ENCODE measurements around the gene CASP6. TPM values are rescaled to one million over a fixed set of nuclear protein-coding genes. Genes with fewer than 3 reads are reported as not detected.
"Not testable (repeated sequence)": the region's sequence is repeated elsewhere in the genome, so short reads cannot be mapped to it uniquely, and the experiment has no call there.

Gene CASP6
- total RNA-seq, 1 experiment from 2014 or later = 34.1 TPM

GRCh38 chr4:109678925-109679324, 24.3 kb downstream of the CASP6 start:
- in situ Hi-C loops (cut with HindIII; ENCODE audit: low pct_unique_long_range_greater_than_20kb, low sequenced_read_pairs); DNase-seq (ENCODE audit: low read depth): not testable (repeated sequence)

DNA sequence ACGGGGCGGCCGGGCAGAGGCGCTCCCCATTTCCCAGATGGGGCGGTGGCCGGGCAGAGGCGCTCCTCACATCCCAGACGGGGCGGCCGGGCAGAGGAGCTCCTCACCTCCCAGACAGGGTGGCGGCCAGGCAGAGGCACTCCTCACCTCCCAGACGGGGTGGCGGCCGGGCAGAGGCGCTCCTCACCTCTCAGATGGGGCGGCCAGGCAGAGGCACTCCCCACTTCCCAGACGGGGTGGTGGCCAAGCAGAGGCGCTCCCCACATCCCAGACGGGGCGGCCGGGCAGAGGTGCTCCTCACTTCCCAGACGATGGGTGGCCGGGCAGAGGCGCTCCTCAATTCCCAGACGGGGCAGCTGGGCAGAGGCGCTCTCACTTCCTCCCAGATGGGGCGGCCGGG, 24.8 kb downstream of the CASP6 start:
- in situ Hi-C loops (cut with HindIII; ENCODE audit: low pct_unique_long_range_greater_than_20kb, low sequenced_read_pairs); DNase-seq (ENCODE audit: low read depth): not testable (repeated sequence)

GRCh38 chr4:109676886-109677285, 26.4 kb downstream of the CASP6 start:
- in situ Hi-C loops (cut with HindIII; ENCODE audit: low pct_unique_long_range_greater_than_20kb, low sequenced_read_pairs) = no loop called here
- DNase-seq (ENCODE audit: low read depth) = no peak

DNA sequence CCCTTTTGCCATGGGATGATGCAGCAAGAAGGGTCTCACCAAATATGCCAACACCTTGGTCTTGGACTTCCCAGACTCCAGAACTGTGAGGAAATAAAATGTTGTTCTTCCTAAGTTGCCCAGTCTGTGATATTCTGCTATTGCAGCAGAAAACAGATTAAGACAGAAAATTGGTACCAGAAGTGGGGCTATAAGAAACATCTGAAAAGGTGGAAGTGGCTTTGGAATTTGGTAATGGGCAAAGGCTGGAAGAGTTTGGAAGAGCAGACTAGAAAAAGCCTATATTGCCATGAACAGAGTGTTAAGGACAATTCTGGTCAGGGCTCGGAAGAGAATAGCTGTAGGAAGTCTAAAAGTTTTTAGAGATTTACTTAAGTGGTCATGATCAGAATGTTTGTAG, 27.4 kb downstream of the CASP6 start:
- in situ Hi-C loops (cut with HindIII; ENCODE audit: low pct_unique_long_range_greater_than_20kb, low sequenced_read_pairs) = no loop called here
- no peak for DNase-seq (ENCODE audit: low read depth)

DNA sequence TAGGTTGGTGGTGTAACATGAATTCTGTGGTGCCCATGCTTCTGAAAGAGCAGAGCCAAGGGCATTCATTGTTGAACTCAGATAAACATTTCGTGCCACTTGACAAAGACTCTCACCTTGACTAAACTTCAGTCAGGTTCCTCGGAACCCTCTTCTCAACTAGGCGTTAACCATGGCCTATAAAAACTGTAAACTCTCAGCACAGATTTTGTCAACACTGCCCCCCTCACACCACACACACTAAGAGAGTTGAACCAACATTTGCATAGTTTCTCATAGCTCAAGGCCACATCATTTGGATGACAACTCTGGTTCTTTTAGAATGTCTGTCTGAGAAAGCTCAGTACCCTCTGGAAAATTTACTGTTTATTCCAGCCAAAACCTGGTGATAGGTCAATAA, 28.1 kb downstream of the CASP6 start:
- in situ Hi-C loops (cut with HindIII; ENCODE audit: low pct_unique_long_range_greater_than_20kb, low sequenced_read_pairs) = no loop called here
- no peak for DNase-seq (ENCODE audit: low read depth)

DNA sequence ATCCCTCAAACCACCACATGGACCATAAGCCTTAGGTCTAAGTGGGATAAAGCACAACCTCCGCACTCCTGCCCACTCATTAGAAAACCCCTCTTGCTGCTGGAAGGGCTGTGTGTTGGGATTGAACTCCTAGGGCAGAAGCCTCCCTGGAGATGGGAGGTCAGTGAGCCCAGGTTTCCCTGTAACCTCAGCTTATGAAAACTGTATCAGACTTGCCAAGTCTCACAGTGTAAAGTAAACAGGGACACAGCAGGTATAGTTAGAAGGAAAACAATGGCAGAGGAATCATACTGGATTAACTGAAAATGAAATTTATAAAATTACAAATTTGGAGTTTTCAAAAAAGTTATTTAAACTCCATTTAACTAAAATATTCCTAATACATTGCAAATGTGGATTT, 29.9 kb downstream of the CASP6 start:
- in situ Hi-C loops (cut with HindIII; ENCODE audit: low pct_unique_long_range_greater_than_20kb, low sequenced_read_pairs) = no loop called here

GRCh38 chr4:109672169-109672930, 30.9 kb downstream of the CASP6 start:
- in situ Hi-C loops (cut with HindIII; ENCODE audit: low pct_unique_long_range_greater_than_20kb, low sequenced_read_pairs) = no loop called here
- no peak for DNase-seq (ENCODE audit: low read depth)

More for the DNA sequence above, 29.9 kb downstream of the CASP6 start:
- DNase-seq (ENCODE audit: low read depth) = no peak

DNA sequence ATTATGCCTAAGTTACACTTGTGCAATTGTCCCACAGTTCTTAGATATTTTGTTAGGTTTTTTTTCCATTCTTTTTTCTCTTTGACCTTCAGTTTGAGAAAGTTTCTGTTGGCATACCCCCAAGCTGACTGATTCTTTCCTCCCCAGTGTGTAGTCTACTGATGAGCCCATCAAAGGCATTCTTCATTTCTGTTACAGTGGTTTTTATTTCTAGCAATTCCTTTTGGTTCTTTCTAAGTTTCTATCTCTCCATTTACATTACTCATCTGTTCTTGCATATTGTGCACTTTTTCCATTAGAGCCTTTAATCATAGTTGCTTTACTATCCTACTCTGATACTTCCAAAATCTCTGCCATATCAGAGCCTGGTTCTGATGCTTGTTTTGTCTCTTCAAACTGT, 31.9 kb downstream of the CASP6 start:
- in situ Hi-C loops (cut with HindIII; ENCODE audit: low pct_unique_long_range_greater_than_20kb, low sequenced_read_pairs) = no loop called here
- no peak for DNase-seq (ENCODE audit: low read depth)

DNA sequence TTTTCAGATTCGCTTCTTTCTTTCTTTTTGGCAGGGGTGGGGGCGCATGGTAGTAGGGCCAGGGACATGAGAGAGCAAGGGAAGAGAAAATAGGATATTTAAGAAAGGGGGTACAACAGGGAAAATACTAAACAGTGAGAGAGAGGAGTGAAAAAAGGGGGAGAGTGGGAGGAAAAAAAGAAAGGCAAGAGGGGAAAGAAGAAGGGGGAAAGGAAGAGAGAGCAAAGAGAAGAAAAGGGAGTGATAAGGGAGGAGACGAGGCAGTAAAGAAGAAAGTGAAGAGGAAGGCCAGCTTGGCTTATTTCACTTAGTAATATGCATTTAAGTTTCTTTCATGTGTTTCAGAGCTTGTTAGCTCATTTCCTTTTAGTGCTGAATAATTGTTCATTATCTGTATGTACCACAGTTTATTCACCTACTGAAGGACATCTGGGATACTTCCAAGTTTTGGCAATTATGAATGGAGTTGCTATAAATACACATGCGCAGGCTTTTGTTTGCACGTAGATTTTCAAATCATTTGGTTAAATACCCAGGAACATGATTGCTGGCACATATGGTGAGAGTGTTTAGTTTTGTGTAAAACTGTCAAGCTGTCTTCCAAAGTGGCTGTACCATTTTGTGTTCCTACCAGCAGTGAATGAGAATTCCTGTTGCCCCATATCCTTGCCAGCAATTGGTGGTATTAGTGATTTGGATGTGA, 37.3 kb downstream of the CASP6 start:
- in situ Hi-C loops (cut with HindIII; ENCODE audit: low pct_unique_long_range_greater_than_20kb, low sequenced_read_pairs) = no loop called here
- DNase-seq (ENCODE audit: low read depth) = no peak

DNA sequence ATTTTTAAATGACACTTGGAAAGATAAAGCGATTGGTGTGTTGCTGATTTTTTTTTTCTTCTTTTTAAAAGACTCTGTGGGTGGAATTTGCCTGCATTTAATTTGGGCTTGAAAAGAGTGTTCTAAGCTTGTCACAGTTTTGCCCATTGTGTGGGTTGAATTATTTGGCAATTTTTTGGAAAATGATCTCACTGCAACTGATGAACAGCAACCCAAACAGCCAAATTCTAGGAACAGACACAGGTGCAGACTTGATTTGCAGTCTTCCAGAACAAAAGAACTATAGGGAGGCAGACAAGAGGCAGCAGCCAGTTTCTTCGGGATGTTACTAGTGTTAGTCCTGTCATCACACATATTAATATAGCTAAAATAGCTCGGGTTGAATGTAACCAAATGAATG, 40.5 kb downstream of the CASP6 start:
- no peak for DNase-seq (ENCODE audit: low read depth)
- in situ Hi-C loops (cut with HindIII; ENCODE audit: low pct_unique_long_range_greater_than_20kb, low sequenced_read_pairs) = no loop called here

- in situ Hi-C loops (cut with HindIII; ENCODE audit: low pct_unique_long_range_greater_than_20kb, low sequenced_read_pairs) = no loop called here
- DNase-seq (ENCODE audit: low read depth) = no peak
Observed at GRCh38 chr4:109662116-109662515, 41.1 kb downstream of the CASP6 start.

GRCh38 chr4:109658871-109659410, 44.3 kb downstream of the CASP6 start:
- no peak for DNase-seq (ENCODE audit: low read depth)
- in situ Hi-C loops (cut with HindIII; ENCODE audit: low pct_unique_long_range_greater_than_20kb, low sequenced_read_pairs) = no loop called here

- in situ Hi-C loops (cut with HindIII; ENCODE audit: low pct_unique_long_range_greater_than_20kb, low sequenced_read_pairs) = no loop called here
Observed at GRCh38 chr4:109657854-109658418, 45.3 kb downstream of the CASP6 start.

GRCh38 chr4:109655396-109655795, 47.8 kb downstream of the CASP6 start:
- DNase-seq (ENCODE audit: low read depth) = no peak
- in situ Hi-C loops (cut with HindIII; ENCODE audit: low pct_unique_long_range_greater_than_20kb, low sequenced_read_pairs) = no loop called here

More at GRCh38 chr4:109657854-109658418, 45.3 kb downstream of the CASP6 start:
- no peak for DNase-seq (ENCODE audit: low read depth)

DNA sequence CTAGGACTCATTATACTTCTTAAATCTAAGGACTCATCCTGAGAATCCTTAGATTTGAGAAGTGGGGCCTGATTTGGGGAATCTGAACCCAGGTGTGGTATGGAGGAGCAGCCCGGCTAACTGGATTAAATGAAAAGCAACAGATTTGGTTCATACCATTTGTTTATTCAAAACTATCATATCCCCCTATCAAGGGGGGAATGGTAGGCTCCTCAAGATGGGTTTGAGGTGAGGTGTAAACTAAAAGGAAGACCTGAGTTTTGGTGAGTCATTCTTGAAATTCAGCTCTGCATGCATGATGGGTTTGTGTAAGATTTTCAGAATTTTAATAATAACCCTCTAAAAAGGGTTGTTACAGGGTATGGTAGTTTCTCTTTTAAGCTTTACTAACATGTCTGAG, 53.4 kb downstream of the CASP6 start:
- in situ Hi-C loops (cut with HindIII; ENCODE audit: low pct_unique_long_range_greater_than_20kb, low sequenced_read_pairs) = no loop called here
- DNase-seq (ENCODE audit: low read depth) = no peak

DNA sequence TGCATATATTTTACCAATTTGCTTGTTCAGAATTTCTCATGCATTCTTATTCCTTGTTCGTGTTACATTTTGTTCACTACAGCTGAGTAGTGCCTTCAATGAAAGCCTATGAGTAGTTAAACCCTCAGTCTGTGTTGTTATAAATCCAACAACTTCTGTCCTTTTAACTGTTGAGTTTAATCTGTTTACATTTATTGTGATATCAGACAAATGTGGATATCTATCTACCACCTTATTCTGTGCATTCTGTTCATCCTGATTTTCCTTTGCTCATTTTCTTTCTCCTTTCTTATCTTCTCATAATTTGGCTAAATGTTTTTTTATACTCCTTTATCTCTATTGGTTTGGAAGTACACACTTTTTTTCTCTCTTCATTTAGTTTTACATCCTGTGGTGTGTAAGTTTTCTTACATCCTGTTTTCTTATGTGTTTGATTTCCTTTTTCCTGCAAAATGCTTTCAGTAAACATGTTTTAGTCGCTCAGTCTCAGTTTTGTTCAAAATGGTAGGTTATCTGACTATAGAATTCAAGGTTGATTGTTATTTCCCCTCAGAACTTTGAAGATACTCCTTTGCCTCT, 54.2 kb downstream of the CASP6 start:
- DNase-seq (ENCODE audit: low read depth) = no peak
- in situ Hi-C loops (cut with HindIII; ENCODE audit: low pct_unique_long_range_greater_than_20kb, low sequenced_read_pairs) = no loop called here

DNA sequence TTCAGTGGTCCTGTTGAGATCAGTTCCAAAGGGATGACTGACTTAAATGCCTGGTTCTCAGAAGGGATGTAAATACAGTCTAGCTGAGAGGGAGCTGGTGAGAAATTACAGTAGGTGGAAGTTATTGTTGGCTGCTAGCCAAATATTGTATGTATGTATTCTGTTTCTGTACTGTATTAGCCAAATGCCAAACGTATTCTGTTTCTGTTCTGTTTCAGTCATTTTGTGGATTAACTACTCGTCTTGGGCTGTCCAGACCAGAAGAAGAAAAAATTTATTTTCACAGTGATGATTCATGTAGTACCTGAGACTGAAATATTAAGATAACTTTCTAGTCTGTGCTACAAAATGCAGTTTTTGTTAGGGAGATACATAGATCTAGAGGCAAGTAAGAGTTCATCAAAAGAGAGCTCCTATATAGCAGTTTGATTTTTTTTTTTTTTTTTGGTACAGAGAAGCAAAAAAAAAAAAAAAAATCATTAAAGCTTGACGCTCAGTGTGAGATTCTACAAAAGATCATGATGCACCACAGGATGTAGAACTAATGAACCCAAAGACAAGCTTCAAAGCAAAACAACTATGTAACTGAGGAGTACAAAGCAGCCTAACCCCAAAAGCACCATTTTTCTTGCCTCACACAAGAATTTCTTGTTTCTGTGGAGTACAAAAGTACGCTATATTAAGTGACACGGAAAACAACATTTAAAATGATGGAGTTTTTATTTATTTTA, 54.8 kb downstream of the CASP6 start:
- in situ Hi-C loops (cut with HindIII; ENCODE audit: low pct_unique_long_range_greater_than_20kb, low sequenced_read_pairs) = no loop called here
- DNase-seq (ENCODE audit: low read depth) = no peak

Data from Caki2 (cell line).